Measurements from ENCODE around the gene ZNF292. TPM values are rescaled to one million over a fixed set of nuclear protein-coding genes. Genes with fewer than 3 reads are reported as not detected.

The ZNF292 gene
- total RNA-seq, 1 donor from 2014 or later = 89.9 TPM

DNA sequence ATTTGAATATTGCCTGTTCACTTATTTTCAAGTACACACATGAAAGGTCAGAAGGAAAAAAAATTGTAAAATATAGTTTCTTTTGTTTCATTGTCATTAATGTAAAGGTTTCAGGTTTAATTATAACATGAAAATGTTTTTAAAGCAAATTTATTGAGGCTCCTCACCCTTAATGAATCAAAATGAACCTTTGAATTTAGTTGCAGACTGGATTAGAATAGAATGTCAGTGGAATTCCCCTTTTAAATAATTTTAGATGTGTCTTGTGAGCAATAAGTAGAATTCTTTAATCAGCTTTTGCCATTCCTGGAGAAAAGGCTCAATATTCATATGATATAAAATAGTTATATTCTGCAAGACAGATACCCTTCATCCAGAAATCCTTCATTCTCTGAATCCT is 96.4 kb downstream of the ZNF292 start:
- Mint-ChIP-seq H3K27me3 (ENCODE audit: unreplicated experiment) (peaks cover 4% of the 10 kb centered on the region), H3K27ac (ENCODE audit: unreplicated experiment) (no peak overlapping the region), H3K4me1 (ENCODE audit: low read depth, unreplicated experiment) (no peaks in the 10 kb centered on the region), H3K9me3 (ENCODE audit: unreplicated experiment) (no peaks in the 10 kb centered on the region), H3K36me3 (ENCODE audit: unreplicated experiment) (peaks cover 15% of the 10 kb centered on the region), H3K4me3 (ENCODE audit: unreplicated experiment) (no peak overlapping the region)
- no peak for TF ChIP-seq CTCF (IDR thresholded peaks at IDR 0.05; ENCODE audit: partially characterized antibody, unreplicated experiment)
- DNase-seq = no peak

- H3K9me3 Mint-ChIP-seq (ENCODE audit: unreplicated experiment) = peaks cover 2% of the 10 kb centered on the region
- no peak for DNase-seq
- TF ChIP-seq CTCF (IDR thresholded peaks at IDR 0.05; ENCODE audit: partially characterized antibody, unreplicated experiment) = no peak
- no peak overlapping the region for H3K27ac Mint-ChIP-seq (ENCODE audit: unreplicated experiment)
- H3K4me3 Mint-ChIP-seq (ENCODE audit: unreplicated experiment) = no peak overlapping the region
- peaks cover 3% of the 10 kb centered on the region for H3K27me3 Mint-ChIP-seq (ENCODE audit: unreplicated experiment)
- H3K4me1 Mint-ChIP-seq (ENCODE audit: low read depth, unreplicated experiment) = no peaks in the 10 kb centered on the region
- H3K36me3 Mint-ChIP-seq (ENCODE audit: unreplicated experiment) = peaks cover 33% of the 10 kb centered on the region
Measured at GRCh38 chr6:87257046-87257445, 101.7 kb downstream of the ZNF292 start.

- Mint-ChIP-seq H3K9me3 (ENCODE audit: unreplicated experiment) (peaks cover 2% of the 10 kb centered on the region), H3K27ac (ENCODE audit: unreplicated experiment) (no peak overlapping the region), H3K4me1 (ENCODE audit: low read depth, unreplicated experiment) (no peaks in the 10 kb centered on the region), H3K4me3 (ENCODE audit: unreplicated experiment) (no peak overlapping the region), H3K27me3 (ENCODE audit: unreplicated experiment) (peaks cover 3% of the 10 kb centered on the region), H3K36me3 (ENCODE audit: unreplicated experiment) (peaks cover 33% of the 10 kb centered on the region)
- TF ChIP-seq CTCF (IDR thresholded peaks at IDR 0.05; ENCODE audit: partially characterized antibody, unreplicated experiment) = no peak
- DNase-seq = no peak
Measured at GRCh38 chr6:87257565-87257964, 102.2 kb downstream of the ZNF292 start.

DNA sequence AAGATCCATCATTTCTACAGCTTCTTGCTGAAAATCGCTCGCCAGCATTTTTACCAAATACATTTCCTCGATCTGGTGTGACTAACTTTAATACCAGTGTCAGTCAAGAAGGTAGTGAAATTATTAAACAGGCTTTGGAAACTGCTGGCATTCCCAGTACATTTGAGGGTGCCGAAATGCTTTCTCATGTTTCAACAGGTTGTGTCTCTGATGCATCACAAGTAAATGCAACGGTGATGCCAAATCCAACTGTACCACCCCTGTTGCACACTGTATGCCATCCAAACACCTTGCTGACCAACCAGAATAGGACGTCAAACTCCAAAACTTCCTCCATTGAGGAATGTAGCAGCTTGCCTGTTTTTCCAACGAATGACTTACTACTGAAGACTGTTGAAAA is 102.6 kb downstream of the ZNF292 start:
- Mint-ChIP-seq H3K36me3 (ENCODE audit: unreplicated experiment) (peaks cover 33% of the 10 kb centered on the region), H3K4me3 (ENCODE audit: unreplicated experiment) (no peak overlapping the region), H3K27ac (ENCODE audit: unreplicated experiment) (no peak overlapping the region), H3K9me3 (ENCODE audit: unreplicated experiment) (peaks cover 2% of the 10 kb centered on the region), H3K4me1 (ENCODE audit: low read depth, unreplicated experiment) (no peaks in the 10 kb centered on the region), H3K27me3 (ENCODE audit: unreplicated experiment) (peaks cover 3% of the 10 kb centered on the region)
- no peak for DNase-seq
- no peak for TF ChIP-seq CTCF (IDR thresholded peaks at IDR 0.05; ENCODE audit: partially characterized antibody, unreplicated experiment)

- Mint-ChIP-seq H3K4me3 (ENCODE audit: unreplicated experiment) (no peak overlapping the region), H3K4me1 (ENCODE audit: low read depth, unreplicated experiment) (no peaks in the 10 kb centered on the region), H3K27me3 (ENCODE audit: unreplicated experiment) (peaks cover 2% of the 10 kb centered on the region), H3K9me3 (ENCODE audit: unreplicated experiment) (peaks cover 2% of the 10 kb centered on the region), H3K27ac (ENCODE audit: unreplicated experiment) (no peak overlapping the region), H3K36me3 (ENCODE audit: unreplicated experiment) (peaks cover 25% of the 10 kb centered on the region)
- TF ChIP-seq CTCF (IDR thresholded peaks at IDR 0.05; ENCODE audit: partially characterized antibody, unreplicated experiment) = no peak
- no peak for DNase-seq
Measured at GRCh38 chr6:87259791-87260190, 104.4 kb downstream of the ZNF292 start.

Data from glutamatergic neuron (in vitro differentiated cells).